ENCODE measurements around the gene EIF1B. TPM values are rescaled to one million over a fixed set of nuclear protein-coding genes. Genes with fewer than 3 reads are reported as not detected.

Gene EIF1B
- total RNA-seq, 4 donors from 2014 or later, result 17.1 to 33.2 (median 23.9) TPM

DNA sequence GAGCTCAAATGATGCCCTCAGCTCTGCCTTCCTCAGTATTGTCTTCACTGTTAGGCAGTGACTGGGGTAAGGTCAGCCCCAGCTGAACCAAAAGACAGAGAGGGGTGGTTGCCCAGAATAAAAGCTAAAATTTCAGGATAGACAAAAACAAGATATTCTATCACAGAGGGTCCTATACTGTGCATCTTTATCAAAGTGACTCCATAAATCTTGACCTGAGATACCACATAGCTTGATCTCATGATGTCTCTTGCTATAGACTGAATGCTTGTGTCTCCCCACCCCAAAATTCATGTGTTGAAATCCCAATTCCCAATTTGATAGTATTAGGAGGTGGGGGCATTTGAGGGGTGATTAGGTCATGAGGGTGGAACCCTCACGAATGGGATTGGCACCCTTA, 30.4 kb downstream of the EIF1B start:
- intact Hi-C loops (cut with DNase I; ENCODE audit: low total_unique reads), result no loop called here
- 41 to 59% methylated on average over 1 of the region's 1 CpG for WGBS, 2 donors
- TF ChIP-seq CTCF (IDR thresholded peaks at IDR 0.05) (no peak), POLR2A (IDR thresholded peaks at IDR 0.05) (no peak)
- DNase-seq (ENCODE audit: low spot score in 2 of 2), result no peak
- no peak overlapping the region for H3K4me3 ChIP-seq (ENCODE audit: low read depth, poor library complexity, severe bottlenecking)

GRCh38 chr3:40340541-40341170, 31.1 kb downstream of the EIF1B start:
- TF ChIP-seq POLR2A (IDR thresholded peaks at IDR 0.05), result no peak
- no peak for TF ChIP-seq CTCF (IDR thresholded peaks at IDR 0.05)
- 38 to 42% methylated on average over 1 of the region's 1 CpG for WGBS, 2 donors
- H3K4me3 ChIP-seq (ENCODE audit: low read depth, poor library complexity, severe bottlenecking), result no peak overlapping the region
- DNase-seq (ENCODE audit: low spot score in 2 of 2), result no peak
- intact Hi-C loops (cut with DNase I; ENCODE audit: low total_unique reads), result no loop called here

- no peak overlapping the region for H3K4me3 ChIP-seq (ENCODE audit: low read depth, poor library complexity, severe bottlenecking)
- TF ChIP-seq CTCF (IDR thresholded peaks at IDR 0.05) (no peak), POLR2A (IDR thresholded peaks at IDR 0.05) (no peak)
- intact Hi-C loops (cut with DNase I; ENCODE audit: low total_unique reads), result no loop called here
- DNase-seq (ENCODE audit: low spot score in 2 of 2), result no peak
Observed at GRCh38 chr3:40341671-40342070, 32.2 kb downstream of the EIF1B start.

- intact Hi-C loops (cut with DNase I; ENCODE audit: low total_unique reads), result no loop called here
- H3K4me3 ChIP-seq (ENCODE audit: low read depth, poor library complexity, severe bottlenecking), result no peak overlapping the region
- TF ChIP-seq POLR2A (IDR thresholded peaks at IDR 0.05), result no peak
- TF ChIP-seq CTCF (IDR thresholded peaks at IDR 0.05), result no peak
- no peak for DNase-seq (ENCODE audit: low spot score in 2 of 2)
Observed at GRCh38 chr3:40350529-40350928, 41.0 kb downstream of the EIF1B start.

- no peak for TF ChIP-seq CTCF (IDR thresholded peaks at IDR 0.05)
- TF ChIP-seq POLR2A (IDR thresholded peaks at IDR 0.05), result no peak
- intact Hi-C loops (cut with DNase I; ENCODE audit: low total_unique reads), result no loop called here
- no peak overlapping the region for H3K4me3 ChIP-seq (ENCODE audit: low read depth, poor library complexity, severe bottlenecking)
- DNase-seq (ENCODE audit: low spot score in 2 of 2), result no peak
- WGBS, 2 donors, result 86 to 90% methylated on average over 2 of the region's 2 CpGs
Observed at GRCh38 chr3:40355410-40355809, 45.9 kb downstream of the EIF1B start.

GRCh38 chr3:40358454-40358853, 48.9 kb downstream of the EIF1B start:
- no peak for TF ChIP-seq CTCF (IDR thresholded peaks at IDR 0.05)
- no peak for TF ChIP-seq POLR2A (IDR thresholded peaks at IDR 0.05)
- 69 to 86% methylated on average over 1 of the region's 1 CpG for WGBS, 2 donors
- intact Hi-C loops (cut with DNase I; ENCODE audit: low total_unique reads), result no loop called here
- no peak overlapping the region for H3K4me3 ChIP-seq (ENCODE audit: low read depth, poor library complexity, severe bottlenecking)
- no peak for DNase-seq (ENCODE audit: low spot score in 2 of 2)
